Kidney capillary endothelial cell (primary cell): Measurements from ENCODE around the gene THRA.
A peak's percentile ranks its signal among the peaks of the same experiment; 100 is the strongest.

Experiments
- DNase-seq: peaks from one replicate; pipeline ENCODE4 v3.0.0-alpha.2; 2018; ENCODE audit warnings: low spot score

THRA gene

GRCh38 chr17:40099619-40100418 lies 37.1 kb downstream of the THRA start:
- no peak for DNase-seq

DNA sequence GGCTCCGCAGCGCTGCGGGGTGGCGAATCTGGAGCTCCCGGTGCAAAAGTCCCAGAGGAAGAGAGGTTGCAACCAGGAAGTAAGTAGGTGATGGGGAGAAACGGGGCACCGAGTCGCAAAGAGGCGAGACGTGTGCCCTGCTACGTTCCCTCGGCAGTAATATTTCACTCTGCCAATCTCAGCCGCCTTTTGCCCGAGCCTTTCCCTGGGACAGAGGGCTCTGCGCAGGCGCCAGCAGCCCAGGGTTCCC lies 37.6 kb downstream of the THRA start, which contains the start of gene NR1D1:
Gene NR1D1 (minus strand): TSS at position 171 of the 250 bp plus-strand sequence. CDS start 495 bp downstream, outside the sequence.
- no peak for DNase-seq

- DNase-seq = peak; percentile 96
Measured at GRCh38 chr17:40100669-40101366, 38.1 kb downstream of the THRA start.

- no peak for DNase-seq
Measured at GRCh38 chr17:40101367-40102210, 38.8 kb downstream of the THRA start.

DNA sequence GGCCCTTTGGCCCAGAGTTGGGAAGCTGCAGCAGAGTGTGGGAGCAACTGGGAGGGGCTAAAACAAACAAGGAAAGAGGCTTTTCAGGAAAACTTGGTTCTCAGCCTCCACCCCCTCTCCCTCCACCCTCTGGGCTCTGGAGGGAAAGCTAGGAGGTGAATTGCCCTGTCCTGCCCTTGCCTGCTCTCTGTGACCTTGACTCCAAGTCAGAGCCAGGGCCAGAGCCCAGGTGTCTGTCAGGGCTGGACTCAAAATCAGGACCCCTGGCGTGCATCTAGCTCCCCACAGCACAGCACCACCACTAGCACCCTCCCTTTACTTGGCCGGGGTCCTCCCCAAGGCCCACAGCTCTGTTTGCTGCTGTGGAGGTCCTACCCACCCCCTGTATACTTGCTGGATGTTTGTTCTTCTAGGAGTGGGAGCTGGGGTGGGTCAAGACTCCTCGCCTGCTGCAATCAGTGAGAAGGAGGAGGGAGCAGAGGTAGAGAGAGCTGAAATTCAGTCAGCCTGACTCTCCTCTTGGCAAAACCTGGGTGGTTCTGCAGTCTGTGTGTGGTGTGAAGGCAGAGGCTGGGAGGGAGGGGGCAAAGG lies 40.4 kb downstream of the THRA start:
- DNase-seq = no peak

DNA sequence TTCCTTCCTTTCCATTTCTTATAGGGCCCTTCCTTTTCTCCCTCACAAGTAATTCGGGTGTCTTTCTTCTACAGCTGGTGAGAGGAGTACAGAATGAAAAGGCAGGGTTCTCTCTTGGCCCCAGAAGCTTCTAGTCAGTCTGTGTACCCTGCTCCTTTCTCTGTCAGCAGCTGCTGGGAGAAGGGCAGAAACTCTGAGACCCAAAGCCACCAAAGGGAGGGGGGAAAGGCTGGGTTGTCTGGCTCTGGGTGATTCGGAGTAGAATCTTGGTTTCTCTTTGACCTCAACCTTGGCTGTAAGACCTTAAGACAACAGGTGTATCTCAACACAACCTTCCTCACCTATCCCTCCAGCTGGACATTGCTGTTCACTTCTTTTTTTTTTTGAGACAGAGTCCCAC lies 40.9 kb downstream of the THRA start:
- no peak for DNase-seq

- no peak for DNase-seq
Measured at GRCh38 chr17:40104594-40105486, 42.1 kb downstream of the THRA start.

GRCh38 chr17:40105861-40106759 lies 43.3 kb downstream of the THRA start:
- no peak for DNase-seq

DNA sequence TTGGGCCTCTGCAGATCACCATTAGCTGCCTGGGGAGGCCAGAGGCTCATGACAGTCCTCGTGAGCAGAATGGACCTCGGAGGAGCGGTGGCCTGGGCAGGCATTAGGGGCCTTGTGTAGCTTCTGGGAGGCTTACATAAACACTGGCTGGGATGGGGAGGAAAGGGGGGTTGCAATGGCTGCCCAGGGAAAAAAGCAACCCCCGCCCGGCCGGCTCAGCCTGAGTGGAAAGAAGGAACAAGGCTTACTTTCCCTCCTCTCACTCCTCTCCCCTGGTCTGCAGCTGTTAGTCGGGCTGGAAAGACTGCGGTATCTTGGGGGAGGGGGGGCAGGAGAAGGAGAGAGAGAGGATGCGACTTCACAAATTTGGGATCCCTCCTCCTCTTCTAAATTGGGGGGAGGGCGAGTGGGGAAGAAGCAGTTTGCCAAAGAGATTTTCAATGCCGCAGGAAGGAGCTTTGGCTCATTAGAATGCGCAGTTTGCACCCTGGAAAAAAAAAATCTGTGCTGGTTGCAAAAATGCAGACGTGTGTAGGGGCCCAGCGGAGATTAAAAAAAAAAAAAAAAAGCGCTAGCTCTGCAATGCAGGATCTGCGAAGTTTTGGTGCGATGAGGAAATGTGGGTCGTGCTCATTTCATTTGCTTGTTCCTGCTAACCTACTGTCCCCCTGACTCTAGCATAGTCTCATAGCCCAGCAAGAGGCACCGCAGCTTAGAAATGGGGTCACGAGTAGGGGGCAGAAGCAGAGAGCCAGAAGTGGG lies 44.2 kb downstream of the THRA start:
- no peak for DNase-seq

GRCh38 chr17:40107522-40108174 lies 44.9 kb downstream of the THRA start:
- DNase-seq = no peak

DNA sequence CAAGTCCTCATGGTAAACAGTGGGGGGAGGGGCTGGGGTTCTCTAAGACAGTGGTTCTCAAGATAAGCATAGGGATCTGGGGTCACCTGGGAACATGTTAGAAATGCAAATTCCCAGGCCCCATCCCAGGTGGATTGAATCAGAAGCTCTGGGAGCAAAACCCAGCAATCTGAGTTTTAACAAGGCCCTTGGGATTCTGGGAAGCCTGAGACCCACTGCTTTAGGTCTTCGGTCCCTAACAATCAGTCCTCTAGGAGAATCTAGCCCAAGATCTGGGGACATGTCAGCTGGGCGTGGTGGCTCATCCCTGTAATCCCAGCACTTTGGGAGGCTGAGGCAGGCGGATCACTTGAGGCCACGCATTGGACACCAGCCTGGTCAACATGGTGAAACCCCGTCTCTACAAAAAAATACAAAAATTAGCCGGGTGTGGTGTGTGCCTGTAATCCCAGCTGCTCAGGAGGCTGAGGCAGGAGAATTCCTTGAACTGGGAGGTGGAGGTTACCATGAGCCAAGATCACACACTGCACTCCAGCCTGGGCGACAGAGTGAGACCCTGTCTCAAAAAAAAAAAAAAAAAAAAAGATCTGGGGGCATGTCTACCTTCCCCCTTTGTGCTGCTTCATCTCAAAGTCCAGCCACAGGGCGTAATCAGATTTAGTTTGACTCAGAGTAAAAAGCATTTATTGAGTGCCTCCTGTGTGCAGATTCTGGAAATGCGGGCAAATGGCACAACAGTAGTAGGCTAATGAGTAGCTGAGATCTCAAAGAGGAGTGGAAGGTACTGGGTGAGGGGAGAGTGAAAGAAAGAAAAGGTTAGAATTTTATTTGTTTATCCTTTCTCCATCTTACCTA lies 46.4 kb downstream of the THRA start:
- DNase-seq = no peak

DNA sequence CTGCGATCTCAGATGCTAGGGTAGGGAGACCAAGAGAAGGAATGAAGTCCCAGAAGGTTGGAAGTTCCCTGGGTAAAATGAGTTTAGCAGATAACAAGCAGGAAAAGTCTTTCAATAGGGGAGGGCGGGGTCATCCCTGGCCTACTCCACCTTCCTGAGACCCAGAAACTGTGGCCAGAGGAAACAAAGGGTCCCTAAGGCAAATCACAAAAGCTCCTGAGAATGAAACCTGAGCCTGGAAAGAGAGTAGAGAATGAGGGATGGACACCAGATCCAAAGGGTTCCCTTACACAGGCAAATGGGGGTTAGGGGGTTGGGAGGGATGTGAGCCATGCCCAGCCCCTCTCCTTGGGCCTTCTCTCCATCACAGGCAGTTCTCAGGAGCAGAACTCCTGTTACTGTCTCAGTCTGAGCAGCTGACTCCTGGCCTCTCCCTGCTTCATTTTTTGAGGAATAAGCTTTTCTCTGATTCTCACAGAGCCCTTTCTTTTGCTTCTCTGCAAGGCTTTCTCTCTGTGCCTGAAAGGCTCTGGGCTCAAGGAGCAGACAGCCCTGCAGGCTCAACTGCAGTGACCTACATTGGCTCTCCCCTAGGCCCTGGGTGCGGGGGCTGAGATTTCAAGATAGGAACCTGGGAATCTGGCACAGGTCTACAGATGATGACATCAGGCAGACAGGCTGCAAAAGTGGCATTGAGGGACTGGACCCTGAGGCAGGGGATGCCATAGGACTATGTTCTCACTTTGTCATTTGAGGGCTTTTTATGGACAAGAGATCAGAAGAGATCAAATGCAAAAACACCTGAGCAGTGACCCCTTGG lies 47.5 kb downstream of the THRA start:
- no peak for DNase-seq

- peak; percentile 99 for DNase-seq
Measured at GRCh38 chr17:40111221-40112128, 48.7 kb downstream of the THRA start.

DNA sequence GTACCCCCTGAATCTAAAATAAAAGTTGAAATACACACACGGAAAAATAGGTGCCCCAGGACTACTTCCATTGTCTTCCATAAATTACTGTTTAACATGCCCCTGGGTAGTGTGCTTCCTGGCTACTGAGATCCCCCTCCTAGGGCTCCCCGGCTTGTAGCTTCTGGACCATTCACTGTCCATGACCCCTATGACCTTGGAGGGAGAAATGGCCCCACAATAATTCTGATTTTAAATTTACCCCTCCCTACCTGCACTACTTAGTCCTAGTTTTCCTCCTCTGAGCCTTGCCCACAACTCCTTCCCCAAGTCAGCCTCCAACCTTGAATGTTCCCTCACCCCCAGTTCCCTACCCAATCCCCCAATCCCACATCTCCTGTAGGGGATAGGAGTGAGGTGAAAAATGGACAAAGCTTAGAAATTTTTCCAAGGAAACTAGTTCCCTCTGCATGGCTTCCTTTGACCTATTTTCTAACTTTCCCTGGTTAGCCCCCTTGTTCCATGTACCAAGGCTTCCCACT lies 49.5 kb downstream of the THRA start:
- no peak for DNase-seq

GRCh38 chr17:40112718-40113109 lies 49.9 kb downstream of the THRA start:
- DNase-seq = no peak
